ENCODE data around the gene PLA2G7.
A peak's percentile ranks its signal among the peaks of the same experiment; 100 is the strongest.
"Not testable (repeated sequence)": the region's sequence is repeated elsewhere in the genome, so short reads cannot be mapped to it uniquely, and the experiment has no call there.

The PLA2G7 gene

GRCh38 chr6:46746696-46747095 lies 11.5 kb upstream of the PLA2G7 start, which contains the start of gene ANKRD66:
Gene ANKRD66 (plus strand): TSS chr6:46746933. CDS start chr6:46751949, 5,016 bp downstream.
- DNase-seq, result no peak

GRCh38 chr6:46745973-46746372 lies 10.8 kb upstream of the PLA2G7 start:
- no peak for DNase-seq

- not testable (repeated sequence) for DNase-seq
These were observed 9.1 kb upstream of the PLA2G7 start for GRCh38 chr6:46744159-46744725.

DNA sequence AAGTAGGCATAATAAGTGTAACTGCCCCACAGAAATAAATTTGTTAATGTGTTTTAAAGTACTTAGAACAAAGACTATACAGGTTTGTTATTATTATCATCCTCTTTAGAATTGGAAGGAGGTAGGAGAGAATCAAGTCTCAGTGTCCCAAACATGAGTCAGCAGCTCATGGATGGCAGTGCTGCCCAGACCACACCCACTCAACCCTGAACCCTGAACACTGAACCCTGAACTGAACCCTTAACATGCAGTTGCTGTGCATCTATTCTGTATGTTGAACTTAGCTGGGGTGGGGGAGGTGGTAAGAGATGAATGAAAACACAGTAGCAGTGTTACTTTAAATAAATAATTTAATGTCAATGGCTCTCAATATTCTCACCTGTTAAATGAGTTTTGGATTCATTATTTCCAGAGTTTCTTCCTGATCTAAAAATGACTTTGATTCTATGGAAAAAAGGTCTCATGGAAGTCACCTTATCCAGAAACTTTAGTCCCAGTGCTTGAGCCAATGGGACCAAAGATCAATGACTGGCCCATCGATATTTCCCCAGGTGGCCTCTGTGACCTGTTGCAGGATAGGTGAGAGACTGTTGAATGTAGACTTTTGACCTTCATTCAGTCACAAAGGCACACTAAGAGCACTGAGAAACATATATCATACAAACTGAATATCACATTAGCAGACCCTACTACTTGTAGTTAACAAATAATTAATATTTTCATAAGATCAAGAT lies 8.4 kb upstream of the PLA2G7 start:
- no peak for DNase-seq

GRCh38 chr6:46741910-46742309 lies 6.7 kb upstream of the PLA2G7 start:
- DNase-seq, result no peak

DNA sequence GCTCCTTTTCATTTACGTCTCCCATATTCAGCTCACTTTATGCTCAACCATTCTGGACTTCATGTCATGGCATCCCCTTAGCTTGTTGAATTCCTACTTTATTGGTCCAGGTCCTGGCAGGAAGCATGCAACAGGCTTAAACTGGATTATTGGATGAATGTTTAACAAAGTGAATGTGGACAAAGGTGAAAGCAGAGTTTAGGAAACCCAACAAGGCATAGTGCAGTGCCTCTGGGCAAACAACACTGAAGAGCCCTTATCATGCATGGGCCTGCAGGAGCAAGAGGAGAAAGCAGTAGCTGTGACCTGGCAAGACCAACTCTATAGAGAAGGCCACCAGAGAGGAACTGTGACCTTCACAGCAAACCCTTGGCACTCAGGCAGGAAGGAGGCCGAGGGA lies 6.3 kb upstream of the PLA2G7 start:
- DNase-seq, result no peak

DNA sequence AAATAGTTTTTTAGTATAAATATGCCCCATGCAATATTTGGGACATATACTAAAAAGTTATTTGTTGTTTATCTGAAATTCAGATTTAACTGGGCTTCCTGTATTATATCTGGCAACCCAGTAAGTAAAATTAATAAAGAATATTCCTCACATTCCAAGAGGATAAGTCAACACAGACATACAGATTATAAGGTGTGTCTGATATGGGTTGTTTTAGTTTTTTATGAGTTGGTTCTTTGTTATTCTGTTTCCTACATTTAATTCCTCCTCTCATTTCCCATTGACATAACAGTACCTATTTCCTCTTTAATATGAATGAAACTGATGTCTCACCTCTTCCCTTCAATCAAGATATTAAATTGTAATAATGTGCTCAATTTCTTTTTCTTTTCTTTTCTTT lies 1.7 kb upstream of the PLA2G7 start:
- no peak for DNase-seq

DNA sequence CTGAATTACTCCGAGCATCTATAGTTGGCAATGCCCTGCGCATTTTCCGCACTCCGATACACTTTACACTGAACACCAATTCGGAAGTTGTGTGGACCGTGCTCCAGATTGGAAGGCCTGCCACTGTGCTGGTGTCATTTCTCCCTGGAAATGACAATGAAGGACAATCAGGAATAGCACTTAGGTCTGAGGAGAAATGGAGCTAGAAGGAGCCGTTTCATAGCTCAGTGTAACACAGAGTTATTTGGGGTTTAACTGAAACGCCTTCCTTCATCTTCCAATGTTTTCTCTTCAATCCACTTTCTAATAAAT lies 501 bp upstream of the PLA2G7 start:
- no peak for DNase-seq

- no peak for DNase-seq
These were observed 1.8 kb downstream of the PLA2G7 start for GRCh38 chr6:46733341-46733801.

- DNase-seq, result no peak
These were observed 4.2 kb downstream of the PLA2G7 start for GRCh38 chr6:46730921-46731461.

- no peak for DNase-seq
These were observed 5.3 kb downstream of the PLA2G7 start for GRCh38 chr6:46729787-46730326.

- DNase-seq, result no peak
These were observed 14.8 kb downstream of the PLA2G7 start for GRCh38 chr6:46720401-46720800.

GRCh38 chr6:46719099-46719498 lies 16.1 kb downstream of the PLA2G7 start:
- no peak for DNase-seq

- no peak for DNase-seq
These were observed 20.0 kb downstream of the PLA2G7 start for GRCh38 chr6:46715141-46715540.

DNA sequence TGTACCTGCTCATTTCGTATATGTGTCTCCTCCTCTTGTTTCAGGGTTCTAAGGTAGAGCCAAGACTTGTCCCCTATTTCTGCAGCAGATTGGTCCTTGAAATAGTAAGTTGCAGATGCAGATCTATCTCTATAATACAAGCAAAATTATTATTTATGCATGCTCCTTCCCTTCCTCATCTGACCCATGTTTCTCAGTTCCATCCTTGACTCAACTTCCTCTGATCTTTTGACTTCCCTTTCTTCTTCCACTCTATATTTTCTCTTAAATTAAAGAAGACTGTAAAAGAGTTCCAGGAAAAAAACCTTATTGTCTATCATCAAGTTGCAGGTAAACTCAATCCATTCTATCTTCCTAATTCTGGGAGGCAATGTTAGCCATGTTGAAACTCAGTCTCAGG lies 23.7 kb downstream of the PLA2G7 start:
- DNase-seq, result no peak

GRCh38 chr6:46706464-46706863 lies 28.7 kb downstream of the PLA2G7 start:
- DNase-seq, result no peak

DNA sequence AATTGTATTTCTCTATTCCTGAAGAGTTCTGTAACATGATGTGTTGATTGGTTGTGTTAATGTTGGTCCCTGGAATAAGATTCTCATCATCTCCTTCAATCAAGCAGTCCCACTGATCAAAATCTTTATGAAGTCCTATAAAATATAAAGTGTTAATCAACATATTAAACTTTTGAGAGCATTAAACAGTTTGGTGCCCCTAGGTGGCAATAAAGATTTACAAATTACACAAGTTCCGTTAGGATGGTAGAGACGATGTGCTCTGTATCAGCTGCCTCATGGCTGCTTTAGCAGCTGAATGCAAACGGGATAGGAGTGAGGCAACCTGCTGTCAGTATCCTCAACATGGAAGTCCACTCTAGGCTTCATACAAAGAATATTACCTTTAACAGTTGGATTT lies 30.6 kb downstream of the PLA2G7 start:
- peak; percentile 27 for DNase-seq

GRCh38 chr6:46699970-46700369 lies 35.2 kb downstream of the PLA2G7 start:
- no peak for DNase-seq

DNA sequence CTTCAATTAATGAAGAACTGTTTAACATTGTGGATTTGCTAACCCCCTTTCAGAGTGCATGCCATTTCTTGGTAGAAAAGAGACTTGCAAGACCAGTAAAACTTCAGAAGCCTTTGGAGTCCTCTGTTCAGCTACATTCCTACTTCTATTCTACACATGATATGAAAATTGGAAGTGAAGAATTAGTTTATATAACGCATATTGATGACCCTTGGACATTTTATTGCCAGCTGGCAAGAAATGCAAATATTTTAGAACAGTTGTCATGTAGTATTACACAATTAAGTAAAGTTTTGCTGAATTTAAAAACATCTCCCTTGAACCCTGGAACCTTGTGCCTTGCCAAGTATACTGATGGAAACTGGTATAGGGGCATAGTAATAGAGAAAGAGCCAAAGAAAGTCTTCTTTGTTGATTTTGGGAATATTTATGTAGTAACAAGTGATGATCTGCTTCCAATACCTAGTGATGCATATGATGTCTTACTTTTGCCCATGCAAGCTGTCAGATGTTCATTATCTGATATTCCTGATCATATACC lies 44.2 kb downstream of the PLA2G7 start:
- DNase-seq, result no peak

DNA sequence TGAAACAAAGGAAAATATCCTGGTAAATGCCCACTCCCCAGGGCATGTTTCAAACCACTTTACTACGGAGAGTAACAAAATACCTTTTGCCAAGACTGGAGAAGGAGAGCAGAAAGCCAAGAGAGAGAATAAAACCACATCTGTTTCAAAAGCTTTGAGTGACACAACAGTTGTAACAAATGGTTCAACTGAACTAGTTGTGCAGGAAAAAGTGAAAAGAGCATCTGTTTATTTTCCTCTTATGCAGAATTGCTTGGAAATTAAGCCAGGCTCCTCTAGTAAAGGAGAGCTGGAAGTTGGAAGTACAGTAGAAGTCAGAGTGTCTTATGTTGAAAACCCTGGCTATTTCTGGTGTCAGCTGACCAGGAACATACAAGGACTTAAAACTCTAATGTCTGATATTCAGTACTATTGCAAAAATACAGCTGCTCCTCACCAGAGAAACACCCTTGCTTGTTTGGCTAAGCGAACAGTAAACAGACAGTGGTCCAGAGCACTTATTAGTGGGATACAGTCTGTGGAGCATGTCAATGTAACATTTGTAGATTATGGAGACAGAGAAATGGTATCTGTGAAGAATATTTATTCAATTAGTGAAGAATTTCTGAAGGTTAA lies 44.9 kb downstream of the PLA2G7 start:
- DNase-seq, result no peak

GRCh38 chr6:46689657-46690056 lies 45.5 kb downstream of the PLA2G7 start:
- DNase-seq, result no peak

DNA sequence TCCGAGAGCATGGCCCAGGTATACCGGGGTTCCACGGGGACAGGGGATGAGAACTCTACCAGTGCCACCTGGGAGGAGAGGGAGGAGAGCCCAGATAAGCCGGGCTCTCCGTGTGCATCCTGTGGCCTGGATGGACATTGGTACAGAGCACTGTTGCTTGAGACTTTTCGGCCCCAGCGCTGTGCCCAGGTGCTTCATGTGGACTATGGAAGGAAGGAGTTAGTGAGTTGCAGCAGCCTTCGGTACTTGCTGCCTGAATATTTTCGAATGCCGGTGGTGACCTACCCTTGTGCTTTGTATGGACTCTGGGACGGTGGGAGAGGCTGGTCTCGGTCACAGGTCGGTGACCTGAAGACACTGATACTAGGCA lies 46.2 kb downstream of the PLA2G7 start:
- no peak for DNase-seq

DNA sequence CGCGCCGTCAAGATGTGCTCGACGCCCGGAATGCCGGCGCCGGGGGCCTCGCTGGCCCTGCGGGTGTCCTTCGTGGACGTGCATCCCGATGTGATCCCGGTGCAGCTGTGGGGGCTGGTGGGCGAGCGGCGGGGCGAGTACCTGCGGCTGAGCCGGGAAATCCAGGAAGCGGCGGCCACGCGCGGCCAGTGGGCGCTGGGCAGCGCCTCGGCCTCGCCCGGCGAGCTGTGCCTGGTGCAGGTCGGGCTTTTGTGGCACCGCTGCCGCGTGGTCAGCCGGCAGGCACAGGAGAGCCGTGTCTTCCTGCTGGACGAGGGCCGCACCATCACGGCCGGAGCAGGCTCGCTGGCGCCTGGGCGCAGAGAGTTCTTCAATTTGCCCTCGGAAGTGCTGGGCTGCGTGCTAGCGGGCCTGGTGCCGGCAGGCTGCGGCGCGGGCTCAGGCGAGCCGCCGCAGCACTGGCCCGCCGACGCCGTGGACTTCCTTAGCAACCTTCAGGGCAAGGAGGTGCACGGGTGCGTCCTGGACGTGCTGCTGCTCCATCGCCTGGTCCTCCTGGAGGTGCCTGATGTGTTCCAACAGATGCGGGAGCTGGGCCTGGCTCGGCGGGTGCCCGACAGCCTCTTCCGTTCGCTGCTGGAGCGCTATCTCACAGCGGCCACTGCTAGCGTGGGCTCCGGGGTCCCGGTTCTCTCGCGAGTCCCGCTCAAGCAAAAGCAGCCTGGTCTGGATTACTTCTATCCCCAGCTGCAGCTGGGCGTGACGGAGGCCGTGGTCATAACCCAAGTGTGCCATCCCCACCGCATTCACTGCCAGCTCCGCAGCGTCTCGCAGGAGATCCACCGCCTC lies 46.8 kb downstream of the PLA2G7 start:
- DNase-seq, result no peak

Data from DMS153 (cell line).